ENCODE measurements around the gene SLCO1B3.
"Not testable (repeated sequence)": the region's sequence is repeated elsewhere in the genome, so short reads cannot be mapped to it uniquely, and the experiment has no call there.

SLCO1B3 gene, protein sequence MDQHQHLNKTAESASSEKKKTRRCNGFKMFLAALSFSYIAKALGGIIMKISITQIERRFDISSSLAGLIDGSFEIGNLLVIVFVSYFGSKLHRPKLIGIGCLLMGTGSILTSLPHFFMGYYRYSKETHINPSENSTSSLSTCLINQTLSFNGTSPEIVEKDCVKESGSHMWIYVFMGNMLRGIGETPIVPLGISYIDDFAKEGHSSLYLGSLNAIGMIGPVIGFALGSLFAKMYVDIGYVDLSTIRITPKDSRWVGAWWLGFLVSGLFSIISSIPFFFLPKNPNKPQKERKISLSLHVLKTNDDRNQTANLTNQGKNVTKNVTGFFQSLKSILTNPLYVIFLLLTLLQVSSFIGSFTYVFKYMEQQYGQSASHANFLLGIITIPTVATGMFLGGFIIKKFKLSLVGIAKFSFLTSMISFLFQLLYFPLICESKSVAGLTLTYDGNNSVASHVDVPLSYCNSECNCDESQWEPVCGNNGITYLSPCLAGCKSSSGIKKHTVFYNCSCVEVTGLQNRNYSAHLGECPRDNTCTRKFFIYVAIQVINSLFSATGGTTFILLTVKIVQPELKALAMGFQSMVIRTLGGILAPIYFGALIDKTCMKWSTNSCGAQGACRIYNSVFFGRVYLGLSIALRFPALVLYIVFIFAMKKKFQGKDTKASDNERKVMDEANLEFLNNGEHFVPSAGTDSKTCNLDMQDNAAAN

DNA sequence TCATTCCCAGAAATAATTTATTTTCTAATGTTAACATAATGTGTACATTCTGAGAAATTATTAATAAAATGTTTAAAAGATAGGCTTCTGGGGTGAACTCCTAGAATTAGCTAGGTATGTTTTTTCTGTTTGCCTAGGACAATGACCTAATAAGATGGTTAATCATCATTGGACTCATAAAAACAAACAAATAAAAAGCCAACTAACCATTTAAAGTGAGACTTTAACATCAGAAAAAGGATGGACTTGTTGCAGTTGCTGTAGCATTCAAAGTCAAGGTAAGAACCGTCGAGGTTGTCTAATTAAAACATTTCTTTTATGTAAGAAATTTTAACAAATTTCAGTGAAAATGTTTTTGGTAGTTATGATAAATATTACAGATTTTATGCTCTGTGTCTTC is at the start of gene SLCO1B3:
SLCO1B3 (plus strand) TSS at position 219 of the 400 bp plus-strand sequence. CDS start 5,034 bp downstream, outside the sequence.
- DNase-seq (ENCODE audit: low read depth in 1 of 2, low spot score in 1 of 2) = no peak

DNA sequence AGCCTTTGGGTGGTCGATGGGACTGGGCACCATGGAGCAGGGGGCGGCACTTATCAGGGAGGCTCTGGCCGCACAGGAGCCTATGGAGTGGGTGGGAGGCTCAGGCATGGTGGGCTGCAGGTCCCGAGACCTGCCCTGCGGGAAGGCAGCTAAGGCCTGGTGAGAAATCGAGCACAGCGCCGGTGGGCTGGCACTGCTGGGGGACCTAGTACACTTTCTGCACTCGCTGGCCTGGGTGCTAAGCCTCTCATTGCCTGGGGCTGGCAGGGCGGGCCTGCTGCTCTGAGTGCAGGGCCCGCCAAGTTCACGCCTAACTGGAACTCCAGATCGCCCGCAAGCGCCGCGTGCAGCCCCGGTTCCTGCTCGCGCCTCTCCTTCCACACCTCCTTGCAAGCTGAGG is 33.1 kb upstream of the SLCO1B3 start:
- DNase-seq (ENCODE audit: low read depth in 1 of 2, low spot score in 1 of 2) = no peak

DNA sequence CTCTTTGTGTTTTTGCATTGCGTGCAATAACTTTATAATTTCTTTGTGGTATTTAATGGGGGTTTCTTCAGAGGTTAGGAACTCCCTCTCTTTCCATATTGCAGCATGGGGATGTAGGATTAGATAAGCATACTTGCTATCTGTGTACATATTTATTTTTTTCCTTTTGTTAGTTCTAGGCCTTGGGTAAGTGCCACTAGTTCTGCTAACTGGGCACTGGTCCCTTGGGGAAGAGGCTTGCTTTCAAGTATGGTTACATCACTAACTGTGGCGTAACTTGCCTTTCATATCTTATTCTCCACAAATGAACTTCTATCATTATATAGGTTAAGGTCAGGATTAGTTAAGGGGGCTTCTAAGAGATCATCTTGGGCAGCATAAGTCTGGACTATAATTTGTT is 31.5 kb upstream of the SLCO1B3 start:
- no peak for DNase-seq (ENCODE audit: low read depth in 1 of 2, low spot score in 1 of 2)

DNA sequence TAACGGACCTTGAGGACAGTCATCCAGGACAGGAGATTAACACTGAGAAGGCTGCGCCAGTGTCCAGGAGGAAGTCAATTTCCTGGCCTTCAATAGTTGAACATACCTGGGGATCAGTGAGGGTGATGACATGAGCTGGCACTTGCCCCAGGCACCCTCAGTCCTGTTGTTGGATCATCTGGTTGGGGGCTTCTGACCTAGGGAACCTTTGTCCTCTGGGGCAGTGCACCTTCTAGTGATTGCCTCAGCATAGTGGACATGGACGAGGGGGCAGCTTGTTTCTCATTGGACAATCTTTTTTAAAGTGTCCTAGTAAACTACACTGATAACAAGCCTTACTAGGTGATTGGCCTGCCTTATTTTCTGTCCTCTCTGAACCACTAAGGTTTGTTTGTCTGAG is 30.5 kb upstream of the SLCO1B3 start:
- not testable (repeated sequence) for DNase-seq (ENCODE audit: low read depth in 1 of 2, low spot score in 1 of 2)

DNA sequence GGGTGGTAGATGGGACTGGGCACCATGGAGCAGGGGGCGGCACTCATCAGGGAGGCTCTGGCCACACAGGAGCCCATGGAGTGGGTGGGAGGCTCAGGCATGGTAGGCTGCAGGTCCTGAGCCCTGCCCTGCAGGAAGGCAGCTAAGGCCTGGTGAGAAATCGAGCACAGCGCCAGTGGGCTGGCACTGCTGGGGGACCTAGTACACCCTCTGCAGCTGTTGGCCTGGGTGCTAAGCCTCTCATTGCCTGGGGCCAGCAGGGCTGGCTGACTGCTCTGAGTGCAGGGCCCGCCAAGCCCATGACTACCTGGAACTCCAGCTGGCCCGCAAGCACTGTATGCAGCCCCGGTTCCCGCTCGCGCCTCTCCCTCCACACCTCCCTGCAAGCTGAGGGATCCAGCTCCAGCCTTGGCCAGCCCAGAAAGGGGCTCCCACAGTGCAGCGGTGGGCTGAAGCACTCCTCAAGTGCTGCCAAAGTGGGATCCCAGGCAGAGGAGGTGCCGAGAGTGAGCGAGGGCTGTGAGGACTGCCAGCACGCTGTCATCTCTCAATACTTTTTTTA is 26.6 kb upstream of the SLCO1B3 start:
- not testable (repeated sequence) for DNase-seq (ENCODE audit: low read depth in 1 of 2, low spot score in 1 of 2)

DNA sequence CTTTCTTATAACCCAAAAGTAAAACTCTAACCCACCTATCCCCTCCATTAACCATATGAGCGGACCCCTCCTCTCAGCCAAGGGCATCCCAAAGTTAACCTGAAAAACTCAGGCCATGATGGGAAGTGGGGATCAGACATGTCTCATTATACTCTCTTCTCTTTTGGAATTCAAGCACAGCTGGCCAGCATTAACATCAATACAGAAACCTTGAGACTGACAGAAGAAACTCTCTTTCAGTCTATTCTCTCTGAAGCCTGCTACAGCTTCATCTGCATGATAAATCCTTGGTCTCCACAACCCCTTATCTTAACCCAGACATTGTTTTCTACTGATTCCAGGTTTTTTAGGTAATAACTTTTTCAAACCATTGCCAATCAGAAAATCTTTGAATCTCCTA is 17.5 kb upstream of the SLCO1B3 start:
- DNase-seq (ENCODE audit: low read depth in 1 of 2, low spot score in 1 of 2) = no peak

DNA sequence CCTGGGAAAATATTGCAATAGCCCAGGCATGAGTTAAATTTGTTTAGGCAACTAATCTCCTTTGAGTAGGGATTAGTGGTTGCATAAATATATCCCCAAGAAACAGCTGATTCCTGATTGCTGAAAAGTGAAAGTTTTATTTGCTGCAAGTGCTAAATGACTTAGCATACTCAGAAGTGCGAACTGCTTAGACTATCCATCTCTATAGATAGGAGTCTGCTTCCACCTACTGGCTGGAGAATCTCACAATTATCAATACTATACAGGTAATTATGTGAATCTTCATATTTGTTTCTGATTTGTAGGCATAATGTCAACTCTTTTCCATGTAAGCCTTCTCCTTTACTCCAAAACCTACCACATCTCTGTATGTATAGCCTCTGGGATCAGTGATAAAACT is 12.0 kb upstream of the SLCO1B3 start:
- DNase-seq (ENCODE audit: low read depth in 1 of 2, low spot score in 1 of 2) = no peak

DNA sequence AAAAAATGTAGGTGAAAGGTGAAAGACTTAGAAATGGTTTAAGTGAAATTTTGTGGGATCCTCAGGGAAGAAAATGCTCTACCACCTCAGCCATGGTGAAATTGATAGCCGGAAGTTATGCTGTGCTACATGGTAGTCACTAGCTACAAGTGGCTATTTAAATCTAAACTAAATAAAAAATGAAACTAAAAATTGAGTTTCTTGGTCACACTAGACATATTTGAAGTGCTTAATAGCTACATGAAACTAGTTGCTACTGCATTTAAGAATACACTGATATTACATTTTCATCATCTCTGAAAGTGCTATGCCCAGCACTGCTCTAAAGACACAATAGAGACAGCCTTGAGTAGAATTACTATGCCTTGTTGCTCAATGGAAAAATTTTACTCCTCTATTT is 10.3 kb upstream of the SLCO1B3 start:
- no peak for DNase-seq (ENCODE audit: low read depth in 1 of 2, low spot score in 1 of 2)

DNA sequence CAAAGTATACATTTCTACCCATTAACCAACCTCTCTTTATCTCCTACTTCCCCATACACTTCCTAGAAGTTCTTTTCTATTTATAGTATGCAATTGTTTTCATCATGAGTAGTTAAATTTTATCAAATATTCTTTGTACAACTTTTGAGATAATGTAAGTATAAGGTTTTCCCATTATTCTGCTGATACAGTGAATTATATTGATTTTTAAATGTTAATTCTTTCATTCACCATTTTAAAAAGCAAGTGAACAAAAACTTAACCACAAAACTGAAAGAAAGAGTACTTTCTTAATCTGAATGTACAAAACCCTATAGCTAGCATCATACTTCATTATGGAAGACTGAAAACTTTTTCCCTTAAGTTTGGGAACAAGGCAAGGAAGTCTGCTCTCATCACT is 9.5 kb upstream of the SLCO1B3 start:
- no peak for DNase-seq (ENCODE audit: low read depth in 1 of 2, low spot score in 1 of 2)

DNA sequence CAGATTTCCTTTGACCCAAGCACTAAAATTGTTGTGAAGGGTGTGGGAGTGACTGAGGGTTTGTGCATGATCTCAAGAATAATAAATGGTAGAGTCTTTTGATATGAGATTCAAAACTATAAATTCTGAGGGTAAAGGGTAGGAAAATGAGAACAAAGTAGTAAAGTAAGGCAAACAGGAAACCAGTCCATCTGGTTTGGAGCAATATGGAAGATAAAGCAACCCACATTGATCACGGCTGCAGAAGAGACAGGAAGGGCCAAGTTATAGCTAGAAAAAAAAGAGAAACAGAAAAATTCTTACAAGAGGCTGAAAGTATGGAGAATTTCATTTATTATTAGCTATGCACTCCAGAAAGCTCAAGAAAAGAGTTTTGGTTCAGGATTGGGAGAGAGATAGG is 4.6 kb upstream of the SLCO1B3 start:
- no peak for DNase-seq (ENCODE audit: low read depth in 1 of 2, low spot score in 1 of 2)

DNA sequence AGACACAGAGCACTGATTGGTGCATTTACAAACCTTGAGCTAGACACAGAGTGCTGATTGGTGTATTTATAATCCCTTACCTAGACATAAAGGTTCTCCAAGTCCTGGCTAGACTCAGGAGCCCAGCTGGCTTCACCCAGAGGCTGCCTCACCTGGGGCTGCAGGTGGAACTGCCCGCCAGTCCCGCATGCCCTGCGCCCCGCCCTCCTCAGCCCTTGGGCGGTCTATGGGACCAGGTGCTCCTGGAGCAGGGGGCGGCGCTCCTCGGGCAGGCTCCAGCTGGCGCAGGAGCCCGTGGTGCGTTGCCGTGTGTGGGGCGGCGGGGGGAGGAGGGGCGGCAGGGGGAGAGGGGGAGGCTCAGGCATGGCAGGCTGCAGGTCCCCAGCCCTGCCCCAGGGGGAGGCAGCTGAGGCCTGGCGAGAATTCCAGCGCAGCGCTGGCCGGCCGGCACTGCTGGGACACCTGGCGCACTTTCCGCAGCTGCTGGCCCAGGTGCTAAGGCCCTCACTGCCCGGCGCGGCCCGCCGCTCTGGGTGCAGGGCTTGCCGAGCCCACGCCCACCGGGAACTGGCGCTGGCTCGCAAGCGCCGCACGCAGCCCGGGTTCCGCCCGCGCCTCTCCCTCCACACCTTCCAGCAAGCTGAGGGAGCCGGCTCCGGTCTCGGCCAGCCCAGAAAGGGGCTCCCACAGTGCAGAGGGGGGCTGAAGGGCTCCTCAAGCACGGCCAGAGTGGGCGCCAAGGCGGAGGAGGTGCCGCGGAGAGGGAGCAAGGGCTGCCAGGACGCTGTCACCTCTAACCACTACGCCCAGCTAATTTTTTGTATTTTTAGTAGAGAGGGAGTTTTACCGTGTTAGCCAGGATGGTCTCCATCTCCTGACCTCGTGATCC is 3.1 kb upstream of the SLCO1B3 start:
- no peak for DNase-seq (ENCODE audit: low read depth in 1 of 2, low spot score in 1 of 2)

DNA sequence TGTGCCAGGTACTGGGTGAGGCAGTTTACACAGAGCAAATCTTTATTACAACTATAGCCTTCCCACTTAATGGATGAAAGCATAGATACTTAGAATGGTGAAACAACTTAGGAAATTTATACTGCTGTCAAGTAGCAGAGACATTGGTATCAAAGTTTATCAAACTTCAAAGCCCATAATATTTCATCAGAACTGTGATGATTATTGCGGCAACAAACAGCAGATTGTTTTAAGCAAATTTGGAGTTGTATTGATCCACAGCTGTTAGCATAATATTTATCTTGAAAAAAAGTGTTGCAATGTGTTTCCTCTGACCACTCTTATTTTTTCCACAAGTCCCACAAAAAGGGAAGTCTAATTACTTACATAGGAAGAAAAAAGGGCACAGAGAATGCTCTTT is 2.0 kb upstream of the SLCO1B3 start:
- DNase-seq (ENCODE audit: low read depth in 1 of 2, low spot score in 1 of 2) = no peak

DNA sequence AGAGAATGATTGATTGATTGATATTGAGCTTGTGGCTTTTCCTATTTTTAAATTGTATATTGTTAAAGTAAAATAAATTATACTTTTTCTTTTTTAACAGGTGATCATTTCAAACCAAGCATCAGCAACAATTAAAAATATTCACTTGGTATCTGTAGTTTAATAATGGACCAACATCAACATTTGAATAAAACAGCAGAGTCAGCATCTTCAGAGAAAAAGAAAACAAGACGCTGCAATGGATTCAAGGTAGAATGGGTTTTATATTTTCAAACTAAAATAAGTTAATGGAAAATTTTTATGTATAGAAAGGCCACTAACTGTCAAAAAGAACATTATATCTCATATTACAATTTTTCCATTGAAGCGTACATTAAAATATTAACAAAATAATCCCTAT is 5.1 kb downstream of the SLCO1B3 start:
- no peak for DNase-seq (ENCODE audit: low read depth in 1 of 2, low spot score in 1 of 2)

DNA sequence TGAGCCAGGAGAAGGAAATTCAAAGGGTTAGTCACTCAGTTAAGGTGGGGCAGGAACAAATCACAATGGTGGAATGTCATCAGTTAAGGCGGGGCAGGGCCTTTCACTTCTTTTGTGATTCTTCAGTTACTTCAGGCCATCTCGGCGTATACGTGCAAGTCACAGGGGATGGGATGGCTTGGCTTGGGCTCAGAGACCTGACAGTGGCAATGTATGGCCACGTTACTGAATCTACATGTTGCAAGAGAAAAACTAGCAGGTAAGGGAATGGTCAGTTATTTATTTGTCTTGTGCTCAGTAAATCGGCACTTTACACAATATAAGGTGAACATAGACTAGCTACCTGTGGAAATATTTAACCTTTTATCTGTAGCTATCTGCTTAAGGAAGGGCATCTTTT is 11.9 kb downstream of the SLCO1B3 start:
- DNase-seq (ENCODE audit: low read depth in 1 of 2, low spot score in 1 of 2) = no peak

DNA sequence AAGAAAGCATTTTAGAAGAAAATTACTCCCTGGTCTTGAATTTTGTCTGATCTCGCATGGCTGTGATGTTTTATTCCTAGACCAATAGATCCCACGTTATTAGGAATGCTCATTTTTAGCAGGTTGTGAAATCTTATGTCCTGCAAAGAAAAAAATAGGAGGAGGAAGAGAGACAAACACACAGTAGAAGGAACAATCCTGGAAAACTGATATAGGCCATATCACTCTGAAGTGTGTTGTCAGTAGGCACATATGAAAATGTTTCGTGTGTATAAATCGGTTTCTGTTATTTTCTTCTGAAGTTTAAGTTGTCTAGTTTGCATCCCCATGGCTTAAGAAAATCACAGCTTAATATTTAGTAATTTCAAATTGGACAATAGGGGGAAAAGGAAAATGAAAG is 12.4 kb downstream of the SLCO1B3 start:
- DNase-seq (ENCODE audit: low read depth in 1 of 2, low spot score in 1 of 2) = no peak

DNA sequence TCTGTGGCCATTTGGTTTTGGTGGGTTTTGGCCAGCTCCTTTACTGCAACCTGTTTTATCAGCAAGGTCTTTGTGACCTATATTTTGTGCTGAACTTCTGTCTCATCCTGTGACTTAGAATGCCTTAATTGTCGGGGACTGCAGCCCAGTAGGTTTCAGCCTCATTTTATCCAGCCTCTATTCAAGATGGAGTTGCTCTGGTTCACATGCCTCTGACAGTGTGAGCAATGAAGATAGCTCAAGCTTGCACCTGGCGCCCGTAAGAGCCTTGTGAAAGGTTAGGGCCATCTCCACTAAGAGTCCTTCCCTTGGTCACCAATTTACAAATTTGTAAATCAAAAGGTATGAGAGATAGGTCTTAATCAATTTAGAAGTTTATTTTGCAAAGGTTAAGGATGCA is 19.4 kb downstream of the SLCO1B3 start:
- no peak for DNase-seq (ENCODE audit: low read depth in 1 of 2, low spot score in 1 of 2)

DNA sequence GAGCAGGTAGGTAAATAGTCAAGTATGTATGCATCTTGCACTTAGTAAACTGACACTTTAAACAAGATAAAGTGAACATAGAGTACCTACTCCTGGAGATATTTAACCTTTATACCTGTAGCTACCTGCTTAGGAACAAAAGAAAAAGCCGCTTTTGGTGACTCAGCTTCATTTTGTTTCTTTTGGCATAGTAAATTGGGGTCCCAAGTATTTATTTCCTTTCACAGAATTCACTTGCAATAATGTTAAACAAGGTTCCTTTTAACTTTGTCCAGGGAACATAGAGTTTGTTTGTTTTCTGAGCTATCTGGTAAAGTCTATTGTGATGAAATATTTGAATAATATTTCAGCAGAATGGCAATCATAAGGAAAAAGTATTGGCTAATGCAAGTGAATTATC is 20.0 kb downstream of the SLCO1B3 start:
- no peak for DNase-seq (ENCODE audit: low read depth in 1 of 2, low spot score in 1 of 2)

DNA sequence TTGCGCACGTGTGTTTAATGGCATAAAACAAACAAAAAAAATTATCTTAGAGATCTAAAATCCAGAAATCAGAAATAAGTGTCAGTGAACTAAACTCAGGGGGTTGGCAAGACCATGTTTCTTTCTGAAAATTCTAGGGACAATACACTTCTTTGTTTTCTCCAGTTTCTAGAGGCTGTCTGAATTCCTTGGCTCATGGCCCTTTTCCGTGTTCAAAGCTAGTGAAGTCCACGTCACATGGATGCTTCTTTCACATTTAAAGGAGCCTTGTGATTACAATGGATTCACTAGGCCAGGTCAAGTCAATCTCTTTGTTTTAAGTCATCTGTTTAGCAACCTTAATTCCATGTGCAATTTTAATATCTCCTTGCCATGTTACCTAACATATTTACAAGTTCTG is 22.4 kb downstream of the SLCO1B3 start:
- DNase-seq (ENCODE audit: low read depth in 1 of 2, low spot score in 1 of 2) = no peak

DNA sequence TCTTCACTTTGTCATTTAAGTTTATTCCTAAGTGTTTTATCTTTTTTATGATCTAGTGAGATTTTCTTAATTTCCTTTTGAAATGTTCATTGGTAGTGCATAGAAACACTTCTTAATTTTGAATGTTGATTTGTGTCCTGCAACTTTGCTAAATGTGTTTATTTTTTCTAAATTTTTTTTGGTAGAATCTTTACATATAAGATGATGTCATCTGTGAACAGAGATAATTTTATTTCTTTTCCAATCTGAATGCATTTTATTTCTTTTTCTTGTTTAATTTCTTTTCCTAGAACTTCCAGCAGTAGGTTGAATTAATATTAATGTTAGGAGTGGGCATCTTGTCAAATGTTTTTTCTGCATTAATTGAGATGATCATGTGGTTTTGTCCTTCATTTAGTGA is 42.1 kb downstream of the SLCO1B3 start:
- DNase-seq (ENCODE audit: low read depth in 1 of 2, low spot score in 1 of 2) = no peak

DNA sequence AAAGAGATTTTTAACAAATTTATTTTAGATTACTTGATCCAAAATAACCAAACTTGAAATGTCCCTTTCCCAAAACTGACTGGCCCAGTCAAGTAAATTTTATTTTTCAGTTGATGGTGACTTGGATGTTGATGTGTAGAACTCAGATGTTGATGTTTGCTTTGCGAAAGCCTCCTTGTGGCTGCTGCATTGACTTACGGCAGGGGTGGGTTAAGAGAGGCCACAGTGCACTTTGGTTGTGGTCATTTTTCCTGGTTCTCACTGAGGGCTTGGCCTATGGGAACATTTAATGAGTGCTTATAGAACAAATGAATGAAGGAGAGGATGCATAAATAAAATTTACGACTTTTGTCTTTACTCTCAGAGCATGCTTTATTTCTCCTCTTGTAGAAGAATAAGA is 52.6 kb downstream of the SLCO1B3 start:
- DNase-seq (ENCODE audit: low read depth in 1 of 2, low spot score in 1 of 2) = no peak

DNA sequence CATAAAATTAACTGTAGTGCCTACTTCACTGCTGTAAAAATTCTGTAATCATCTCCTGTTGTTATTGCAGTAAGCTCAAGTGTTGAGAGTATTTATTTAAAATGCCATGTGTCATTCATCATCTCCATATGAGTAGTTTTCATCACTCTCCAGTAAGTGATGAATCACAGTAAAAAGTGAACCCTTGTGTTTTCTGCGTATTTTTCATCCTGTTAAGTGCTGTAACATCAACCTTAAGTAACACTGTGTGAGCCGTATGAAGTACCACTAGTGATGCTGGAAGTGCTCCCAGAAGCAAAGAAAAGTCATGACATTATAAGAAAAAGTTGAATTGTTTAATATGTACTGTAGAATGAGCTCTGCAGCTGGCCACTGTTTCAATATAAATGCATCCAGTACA is 55.4 kb downstream of the SLCO1B3 start:
- no peak for DNase-seq (ENCODE audit: low read depth in 1 of 2, low spot score in 1 of 2)

Measured in activated CD4-positive, alpha-beta T cell treated with anti-CD3 and anti-CD28 coated beads, Interleukin-2, amount 50 U/mL, for 24 hours (primary cell).